Stomach (tissue), 9 donors: Measurements from ENCODE around the gene ACYP2. TPM values are rescaled to one million over a fixed set of nuclear protein-coding genes. Genes with fewer than 3 reads are reported as not detected.

Source experiments
- DNase-seq, 2 donors: peaks; one replicate each; pipeline versions ENCODE4 v3.0.0 to v3.0.0-alpha.2; 2013 to 2019
- H3K27ac ChIP-seq, 5 donors: fragments of 200-600 bp in 4 of 5; sonication (generic) in 4 of 5; one replicate each; pipeline ENCODE4 v1.5.1; 2013 to 2019; ENCODE audit warnings: mild to moderate bottlenecking in 1 of 5, moderate library complexity in 1 of 5
- H3K27me3 ChIP-seq, 3 donors: fragments of 200-600 bp; sonication (generic); one replicate each; pipeline ENCODE4 v1.5.1; 2017 to 2019; ENCODE audit warnings: mixed run types in 1 of 3
- H3K36me3 ChIP-seq, 4 donors: fragments of 200-600 bp; sonication (generic); 1 replicate in 3 of 4; 2 replicates in 1 of 4; pipeline ENCODE4 v1.5.1; 2016 to 2019
- H3K4me1 ChIP-seq, 4 donors: fragments of 200-600 bp; sonication (generic); one replicate each; pipeline ENCODE4 v1.5.1; 2016 to 2019
- H3K4me3 ChIP-seq, 4 donors: fragments of 200-600 bp; sonication (generic) in 3 of 4; one replicate each; pipeline ENCODE4 v1.5.1; 2016 to 2019; ENCODE audit warnings: mild to moderate bottlenecking in 1 of 4
- H3K9me3 ChIP-seq, 4 donors: fragments of 200-600 bp; sonication (generic); one replicate each; pipeline ENCODE4 v1.5.1; 2016 to 2019
- CTCF ChIP-seq, 7 experiments: fragments of 450-650 bp in 4 of 7; fragments of 200-600 bp in 3 of 7; sonication (generic) in 3 of 7; IDR thresholded peaks; one replicate each; pipeline ENCODE4 v1.5.1; 2016 to 2019; ENCODE audit warnings: antibody characterized with exemption in 7 of 7, control low read depth in 2 of 7, mild to moderate bottlenecking in 1 of 7
- EP300 ChIP-seq: sonication (generic); formaldehyde crosslinking; IDR thresholded peaks from one replicate; pipeline ENCODE4 v1.6.1; 2017; ENCODE audit warnings: antibody characterized with exemption
- POLR2A ChIP-seq, 4 donors: fragments of 450-650 bp; IDR thresholded peaks; one replicate each; pipeline ENCODE4 v1.6.1; 2016; ENCODE audit warnings: antibody characterized with exemption in 4 of 4, control low read depth in 2 of 4, mild to moderate bottlenecking in 1 of 4, moderate library complexity in 1 of 4
- POLR2AphosphoS5 ChIP-seq, 3 donors: sonication (generic); formaldehyde crosslinking; IDR thresholded peaks; one replicate each; pipeline ENCODE4 v1.6.1; 2016; ENCODE audit warnings: antibody characterized with exemption in 3 of 3
- WGBS, 5 donors: extraction: QIAGEN DNeasy Blood & Tissue Kit in 3 of 5; methylation state at CpG; one replicate each; pipeline versions ENCODE4 v1.1.5 to v1.1.7; 2013 to 2018; 5-methylcytosine and 5-hydroxymethylcytosine counted together
- intact Hi-C: fragments of 100-400 bp; cut with DNase I; formaldehyde crosslinking; loops from one replicate; pipeline ENCODE4 v1.15.1; 2023; ENCODE audit warnings: low total_unique reads
- polyA plus RNA-seq, 3 donors: library from polyadenylated mRNA; stranded (reverse); fragments of 200-250 nt; gene quantifications; one replicate each; pipeline ENCODE4 v1.2.3, GENCODE V29; 2013
- total RNA-seq, 5 donors: library from RNA; depleted of rRNA; stranded (reverse); fragments of >200 nt; gene quantifications; one replicate each; pipeline versions ENCODE4 v1.1.0 to v1.2.3, GENCODE V29; 2014 to 2016
- donor health status: healthy with polysubstance abuse.
- donor health status: Bipolar disorder and iron deficiency.
- donor health status: healthy.

The ACYP2 gene
- total and polyA plus RNA-seq, 8 donors = 4.3 to 42.0 (median 21.7) TPM

GRCh38 chr2:54161660-54162424, 46.4 kb downstream of the ACYP2 start:
- 48 to 56% (median 52%) methylated on average over 3 of the region's 3 CpGs for WGBS, 5 donors
- Histone ChIP-seq H3K9me3 (no peaks in the 10 kb centered on the region), H3K27me3 (no peaks in the 10 kb centered on the region), H3K4me3 (no peak overlapping the region), H3K36me3 (no peaks in the 10 kb centered on the region), H3K4me1 (no peaks in the 10 kb centered on the region), H3K27ac (no peak overlapping the region)
- peak in 1 of 2 donors; percentile 18 for DNase-seq
- TF ChIP-seq POLR2AphosphoS5 (IDR thresholded peaks at IDR 0.05) (no peak), EP300 (no peak), POLR2A (IDR thresholded peaks at IDR 0.05) (no peak), CTCF (IDR thresholded peaks at IDR 0.05) (no peak)
- intact Hi-C loops = no loop called here

GRCh38 chr2:54164106-54164505, 48.7 kb downstream of the ACYP2 start:
- WGBS, 5 donors = 81 to 93% (median 89%) methylated on average over 1 of the region's 1 CpG
- Histone ChIP-seq H3K36me3 (no peaks in the 10 kb centered on the region), H3K9me3 (no peaks in the 10 kb centered on the region), H3K4me3 (no peak overlapping the region), H3K27me3 (no peaks in the 10 kb centered on the region), H3K4me1 (no peaks in the 10 kb centered on the region), H3K27ac (no peak overlapping the region)
- intact Hi-C loops = no loop called here
- TF ChIP-seq POLR2AphosphoS5 (IDR thresholded peaks at IDR 0.05) = no peak
- no peak for TF ChIP-seq EP300
- no peak for TF ChIP-seq CTCF (IDR thresholded peaks at IDR 0.05)
- no peak for TF ChIP-seq POLR2A (IDR thresholded peaks at IDR 0.05)
- DNase-seq = no peak

GRCh38 chr2:54166121-54166773, 50.8 kb downstream of the ACYP2 start:
- DNase-seq = no peak
- Histone ChIP-seq H3K9me3 (no peaks in the 10 kb centered on the region), H3K27me3 (no peaks in the 10 kb centered on the region), H3K36me3 (no peaks in the 10 kb centered on the region), H3K4me1 (no peaks in the 10 kb centered on the region), H3K27ac (no peak overlapping the region), H3K4me3 (no peak overlapping the region)
- intact Hi-C loops = no loop called here
- 81 to 93% (median 83%) methylated on average over 3 of the region's 3 CpGs for WGBS, 5 donors
- TF ChIP-seq POLR2AphosphoS5 (IDR thresholded peaks at IDR 0.05) (no peak), EP300 (no peak), POLR2A (IDR thresholded peaks at IDR 0.05) (no peak), CTCF (IDR thresholded peaks at IDR 0.05) (no peak)

DNA sequence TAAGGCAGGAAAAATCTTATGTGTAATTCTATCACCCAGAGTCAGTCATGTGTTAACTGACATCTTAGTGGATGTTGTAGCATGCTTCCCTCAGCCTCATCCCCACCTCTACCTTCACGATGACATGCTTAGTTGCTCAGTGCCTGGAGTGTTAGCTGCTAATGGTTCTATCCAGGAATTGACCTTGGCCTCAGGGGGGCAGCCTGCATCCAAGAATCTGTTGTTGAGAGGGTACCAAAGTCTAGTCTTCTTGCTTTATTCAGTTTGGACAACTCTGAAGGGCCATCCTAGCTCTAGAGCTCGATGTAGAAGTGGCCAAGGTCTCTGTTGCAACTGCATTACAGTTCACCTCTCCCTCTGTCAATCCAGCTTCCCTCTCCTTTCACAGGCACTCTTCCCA, 61.2 kb downstream of the ACYP2 start:
- Histone ChIP-seq H3K27me3 (no peaks in the 10 kb centered on the region), H3K27ac (no peak overlapping the region), H3K9me3 (no peaks in the 10 kb centered on the region), H3K36me3 (no peaks in the 10 kb centered on the region), H3K4me3 (no peak overlapping the region), H3K4me1 (no peaks in the 10 kb centered on the region)
- intact Hi-C loops = no loop called here
- peak in 1 of 2 donors; percentile 76 for DNase-seq
- TF ChIP-seq EP300 (no peak), POLR2AphosphoS5 (IDR thresholded peaks at IDR 0.05) (no peak), POLR2A (IDR thresholded peaks at IDR 0.05) (no peak), CTCF (IDR thresholded peaks at IDR 0.05) (no peak)
- 27 to 54% (median 43%) methylated on average over 2 of the region's 2 CpGs for WGBS, 5 donors
